ENCODE results near the gene FAM227A. TPM values are rescaled to one million over a fixed set of nuclear protein-coding genes. Genes with fewer than 3 reads are reported as not detected.

The FAM227A gene
- polyA plus RNA-seq, 1 donor = 0.77 TPM

- no peak for DNase-seq
These were observed 124.8 kb downstream of the FAM227A start for GRCh38 chr22:38531251-38531938.

Other genes with a start within 250 kb of the FAM227A start
- gene KCNJ4, start 201.2 kb downstream of the FAM227A start, polyA plus RNA-seq (ENCODE audit: insufficient read length) = 1.6 TPM
- gene KDELR3, start 188.3 kb downstream of the FAM227A start, polyA plus RNA-seq (ENCODE audit: insufficient read length) = 19.3 TPM
- 329 TPM for gene DDX17, start 150.1 kb downstream of the FAM227A start, polyA plus RNA-seq (ENCODE audit: insufficient read length)
- gene DMC1, start 86.2 kb downstream of the FAM227A start, polyA plus RNA-seq (ENCODE audit: insufficient read length) = 8.0 TPM
- gene CBY1, start 246 bp upstream of the FAM227A start, polyA plus RNA-seq (ENCODE audit: insufficient read length) = 34.4 TPM
- 89.3 TPM for gene TOMM22, start 25.6 kb upstream of the FAM227A start, polyA plus RNA-seq (ENCODE audit: insufficient read length)
- 37.2 TPM for gene JOSD1, start 44.6 kb upstream of the FAM227A start, polyA plus RNA-seq (ENCODE audit: insufficient read length)
- gene GTPBP1, start 49.6 kb upstream of the FAM227A start, polyA plus RNA-seq (ENCODE audit: insufficient read length) = 35.8 TPM
- gene SUN2, start 99.6 kb upstream of the FAM227A start, polyA plus RNA-seq (ENCODE audit: insufficient read length) = 59.3 TPM
- 12.2 TPM for gene DNAL4, start 137.8 kb upstream of the FAM227A start, polyA plus RNA-seq (ENCODE audit: insufficient read length)
- gene NPTXR, start 187.6 kb upstream of the FAM227A start, polyA plus RNA-seq (ENCODE audit: insufficient read length) = 4.1 TPM
- gene CBX6, start 215.8 kb upstream of the FAM227A start, polyA plus RNA-seq (ENCODE audit: insufficient read length) = 29.0 TPM

Measured in hindlimb muscle (tissue), 1 donor.